D721Med (cell line): ENCODE measurements around the gene SYNRG.

Source experiments
- DNase-seq: peaks from one replicate; pipeline ENCODE4 v3.0.0; 2011; ENCODE audit warnings: low spot score; ENCODE audit not compliant: insufficient read length
- FAIRE-seq: peaks from 2 replicates; lab custom pipeline; 2011; peaks lifted over from hg19 to GRCh38; lab: Jason Lieb, UNC
- TF ChIP-seq, protein P1 (sequence below): IDR thresholded peaks from 2 replicates; pipeline ENCODE4 v1.5.1; 2012; ENCODE audit warnings: mild to moderate bottlenecking, control low read depth; ENCODE audit not compliant: insufficient read depth; ENCODE audit errors: missing control alignments

SYNRG gene

DNA sequence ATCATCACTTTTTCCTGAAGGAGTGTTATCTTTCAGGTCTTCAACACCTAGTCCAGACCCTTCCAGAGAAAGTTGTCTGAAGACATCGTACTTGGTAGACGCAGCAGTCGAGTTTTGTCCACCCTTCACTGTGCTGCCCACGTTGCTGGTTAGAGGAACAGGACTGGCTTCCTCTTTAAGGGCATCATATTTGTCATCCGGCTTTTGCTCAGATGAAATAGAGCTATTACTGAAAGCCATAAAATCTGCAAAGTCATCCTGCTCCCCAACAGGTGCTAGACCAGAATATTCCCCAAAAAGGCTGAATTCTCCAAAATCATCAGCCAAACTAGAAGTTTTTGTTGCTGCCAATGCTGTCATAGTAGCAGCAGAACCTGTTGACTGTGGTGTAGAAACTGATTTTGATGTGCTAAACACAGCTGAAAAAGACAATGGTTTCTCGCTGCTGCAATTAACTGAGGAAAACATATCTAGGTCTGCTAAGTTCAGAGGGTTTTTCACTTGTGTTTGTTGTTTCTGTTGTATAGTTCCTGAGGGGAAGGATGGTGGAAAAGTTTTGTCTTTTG lies 55.7 kb downstream of the SYNRG start:
- FAIRE-seq (no peak), DNase-seq (no peak)
- TF ChIP-seq, protein P1, sequence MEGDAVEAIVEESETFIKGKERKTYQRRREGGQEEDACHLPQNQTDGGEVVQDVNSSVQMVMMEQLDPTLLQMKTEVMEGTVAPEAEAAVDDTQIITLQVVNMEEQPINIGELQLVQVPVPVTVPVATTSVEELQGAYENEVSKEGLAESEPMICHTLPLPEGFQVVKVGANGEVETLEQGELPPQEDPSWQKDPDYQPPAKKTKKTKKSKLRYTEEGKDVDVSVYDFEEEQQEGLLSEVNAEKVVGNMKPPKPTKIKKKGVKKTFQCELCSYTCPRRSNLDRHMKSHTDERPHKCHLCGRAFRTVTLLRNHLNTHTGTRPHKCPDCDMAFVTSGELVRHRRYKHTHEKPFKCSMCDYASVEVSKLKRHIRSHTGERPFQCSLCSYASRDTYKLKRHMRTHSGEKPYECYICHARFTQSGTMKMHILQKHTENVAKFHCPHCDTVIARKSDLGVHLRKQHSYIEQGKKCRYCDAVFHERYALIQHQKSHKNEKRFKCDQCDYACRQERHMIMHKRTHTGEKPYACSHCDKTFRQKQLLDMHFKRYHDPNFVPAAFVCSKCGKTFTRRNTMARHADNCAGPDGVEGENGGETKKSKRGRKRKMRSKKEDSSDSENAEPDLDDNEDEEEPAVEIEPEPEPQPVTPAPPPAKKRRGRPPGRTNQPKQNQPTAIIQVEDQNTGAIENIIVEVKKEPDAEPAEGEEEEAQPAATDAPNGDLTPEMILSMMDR: no peak

DNA sequence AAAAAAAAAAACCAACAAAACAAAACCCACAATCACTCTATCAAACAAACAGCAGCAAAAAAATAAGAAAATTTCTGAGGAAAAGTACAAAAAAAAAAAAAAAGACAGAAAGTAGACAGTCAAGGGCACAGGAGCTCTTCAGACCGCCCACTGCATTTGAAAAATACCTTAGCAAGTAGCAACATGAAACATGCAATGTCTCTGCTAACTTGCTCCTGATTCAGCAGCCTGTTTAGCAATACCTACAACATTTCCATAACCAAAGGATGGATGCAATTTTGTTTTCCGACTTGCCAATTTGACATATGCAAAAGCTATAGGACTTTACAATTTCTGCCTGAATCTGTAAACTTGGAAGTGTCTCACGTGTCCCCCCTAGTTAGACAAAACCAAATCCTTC lies 57.4 kb downstream of the SYNRG start:
- FAIRE-seq: no peak
- TF ChIP-seq, protein P1: no peak

GRCh38 chr17:37547986-37548385 lies 61.2 kb downstream of the SYNRG start:
- FAIRE-seq: no peak
- TF ChIP-seq, protein P1: no peak
- no peak for DNase-seq

More for the DNA sequence above, 57.4 kb downstream of the SYNRG start:
- no peak for DNase-seq

GRCh38 chr17:37546302-37546701 lies 62.9 kb downstream of the SYNRG start:
- TF ChIP-seq, protein P1: no peak
- DNase-seq (no peak), FAIRE-seq (no peak)

DNA sequence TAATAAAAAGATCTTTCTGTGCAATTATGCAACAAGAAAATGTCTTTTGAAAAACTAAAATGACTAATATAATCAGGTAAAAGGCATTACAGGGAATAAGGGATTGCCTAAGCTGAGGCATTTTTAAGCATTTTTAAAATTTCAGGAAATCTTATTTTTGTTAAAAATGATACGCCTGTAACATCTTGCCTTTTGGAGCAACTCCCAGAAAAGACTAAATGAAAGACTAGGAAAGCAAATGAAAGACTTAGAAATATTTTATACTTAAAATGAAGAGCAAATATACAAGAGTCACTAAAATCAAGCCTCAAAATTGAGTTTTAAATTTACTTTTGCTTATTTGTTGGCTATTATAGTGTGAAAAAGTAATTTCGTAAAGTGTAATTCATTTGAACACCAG lies 63.7 kb downstream of the SYNRG start:
- no peak for FAIRE-seq
- DNase-seq: no peak
- TF ChIP-seq, protein P1: no peak

DNA sequence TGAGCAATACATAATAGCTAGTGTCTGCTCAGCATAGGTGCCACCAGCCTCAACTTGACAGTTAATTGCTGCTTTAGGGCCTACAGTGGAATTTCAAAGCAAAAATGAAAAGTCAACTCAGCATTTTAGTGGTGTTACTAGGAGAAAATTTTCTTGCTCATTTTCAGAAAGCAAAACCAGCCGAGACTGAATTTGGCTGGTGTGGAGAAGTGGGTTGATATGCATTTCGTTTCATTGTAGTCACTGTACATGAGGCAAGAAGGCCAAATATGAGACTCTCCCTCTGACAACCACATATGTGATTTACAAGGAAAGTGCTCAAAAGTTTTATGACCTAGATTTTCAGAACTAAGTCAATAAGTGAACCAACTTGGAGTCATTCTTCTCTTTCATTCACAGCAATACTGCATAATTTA lies 65.6 kb downstream of the SYNRG start:
- FAIRE-seq (no peak), DNase-seq (no peak)
- TF ChIP-seq, protein P1: no peak

DNA sequence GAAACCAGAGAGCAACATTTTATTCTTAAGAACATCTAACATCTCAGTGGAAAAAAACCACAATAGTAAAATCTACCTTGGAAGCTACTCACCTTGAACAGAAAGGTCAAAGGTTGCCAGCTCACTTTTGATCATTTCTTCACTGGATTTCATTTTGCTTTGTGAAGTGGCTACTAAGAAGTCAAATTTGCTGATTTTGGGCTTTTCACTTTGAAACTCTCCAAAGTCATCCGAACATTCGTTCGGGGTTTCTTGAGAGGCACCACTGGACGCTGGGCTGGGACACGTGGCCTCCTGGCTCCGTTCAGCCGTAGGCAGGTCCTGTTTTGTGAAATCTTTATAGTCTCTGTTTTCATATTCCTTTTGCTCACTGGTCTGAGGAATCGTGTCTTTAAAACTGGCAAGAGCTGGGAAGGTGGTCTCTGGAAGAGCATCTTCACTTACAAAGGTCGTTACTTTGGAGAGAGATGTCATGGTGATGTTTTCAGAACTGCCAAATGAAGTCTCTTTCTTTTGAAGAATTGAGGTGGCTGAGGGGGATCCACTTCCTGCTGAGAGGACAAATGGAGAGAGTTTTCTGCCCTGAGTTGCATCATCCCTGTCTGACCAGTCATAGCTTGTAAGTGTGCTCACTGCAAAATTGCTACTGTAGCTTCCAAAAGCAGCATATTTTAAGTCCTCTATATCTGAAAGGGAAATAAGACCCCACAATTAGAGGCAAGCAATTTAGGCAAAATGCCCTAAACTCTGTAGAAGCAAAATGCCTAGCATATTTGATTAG lies 67.1 kb downstream of the SYNRG start:
- DNase-seq: no peak
- no peak for FAIRE-seq
- TF ChIP-seq, protein P1: no peak
